ENCODE measurements around the gene CCDC141.

Gene CCDC141

DNA sequence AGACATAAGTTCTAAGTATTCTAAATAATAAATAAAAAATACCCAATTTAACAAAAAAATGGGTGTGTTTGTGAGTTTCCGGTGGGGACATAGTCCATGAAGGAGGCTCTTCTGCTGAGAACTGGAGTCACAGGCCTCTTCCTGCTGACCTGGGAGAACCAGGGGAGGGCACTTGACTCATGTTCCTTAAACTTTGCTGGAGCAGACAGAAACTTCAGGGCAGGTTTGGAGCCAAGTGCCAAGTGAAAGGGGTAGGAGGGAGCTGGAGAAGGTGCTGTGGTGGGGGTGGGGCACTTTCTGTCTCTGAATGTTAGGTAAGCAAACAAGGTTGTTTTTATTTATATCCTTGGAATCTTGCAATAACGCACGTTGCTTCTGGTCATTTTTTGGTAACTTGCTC, 163.9 kb downstream of the CCDC141 start:
- H3K27me3 ChIP-seq (replicated peaks; ENCODE audit: insufficient read depth, low read length), result no peaks in the 10 kb centered on the region
- no peak overlapping the region for H3K4me3 ChIP-seq (ENCODE audit: low read length)
- no peaks in the 10 kb centered on the region for H3K9me3 ChIP-seq (replicated peaks; ENCODE audit: insufficient read depth, low read length)
- H3K4me2 ChIP-seq (ENCODE audit: low read depth, low read length), result no peak overlapping the region
- no peak overlapping the region for H2AFZ ChIP-seq (ENCODE audit: low read length)
- no peak for TF ChIP-seq EZH2phosphoT487 (IDR thresholded peaks at IDR 0.05; ENCODE audit: low read length)
- TF ChIP-seq CTCF (IDR thresholded peaks at IDR 0.05; ENCODE audit: low read length), result no peak
- no peak for TF ChIP-seq EZH2 (optimal IDR thresholded peaks at IDR 0.05; ENCODE audit: low read depth, low read length)
- no peak overlapping the region for H3K27ac ChIP-seq (ENCODE audit: low read length)
- no peaks in the 10 kb centered on the region for H3F3A ChIP-seq (ENCODE audit: insufficient read depth, low read length)
- no peaks in the 10 kb centered on the region for H4K20me1 ChIP-seq (ENCODE audit: insufficient read depth, low read length)
- DNase-seq, result no peak
- no peaks in the 10 kb centered on the region for H3K36me3 ChIP-seq (replicated peaks; ENCODE audit: insufficient read depth, low read length)
- no peaks in the 10 kb centered on the region for H3K79me2 ChIP-seq (ENCODE audit: low read length)
- H3K4me1 ChIP-seq (ENCODE audit: low read length), result no peaks in the 10 kb centered on the region
- H3K9ac ChIP-seq (ENCODE audit: low read length), result no peak overlapping the region
- H3K9me2 ChIP-seq (replicated peaks; ENCODE audit: insufficient read depth, low read length), result no peaks in the 10 kb centered on the region

DNA sequence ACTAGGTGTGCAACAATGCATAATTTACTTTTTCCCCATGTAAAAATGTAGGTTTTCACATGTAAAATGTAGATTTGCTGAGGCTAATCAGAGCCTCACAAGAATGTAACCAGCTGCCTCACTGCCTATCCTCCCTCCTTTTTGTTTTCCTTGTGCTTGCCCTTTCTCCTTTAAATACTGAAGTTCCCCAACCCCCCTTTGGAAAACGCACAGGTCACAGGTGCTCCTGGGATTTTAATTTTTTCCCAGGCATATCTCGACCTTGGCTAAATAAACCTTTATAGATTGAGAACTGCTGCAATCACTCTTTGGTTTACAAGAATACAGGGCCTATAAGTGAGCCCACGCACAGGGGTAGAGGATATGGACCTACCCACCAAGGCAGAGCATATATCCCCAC, 165.5 kb downstream of the CCDC141 start:
- Histone ChIP-seq H3K36me3 (replicated peaks; ENCODE audit: insufficient read depth, low read length) (no peaks in the 10 kb centered on the region), H4K20me1 (ENCODE audit: insufficient read depth, low read length) (no peaks in the 10 kb centered on the region), H3F3A (ENCODE audit: insufficient read depth, low read length) (no peaks in the 10 kb centered on the region), H3K9ac (ENCODE audit: low read length) (no peak overlapping the region), H3K27me3 (replicated peaks; ENCODE audit: insufficient read depth, low read length) (no peaks in the 10 kb centered on the region), H3K9me3 (replicated peaks; ENCODE audit: insufficient read depth, low read length) (no peaks in the 10 kb centered on the region), H3K27ac (ENCODE audit: low read length) (no peak overlapping the region), H3K4me3 (ENCODE audit: low read length) (no peak overlapping the region), H3K4me1 (ENCODE audit: low read length) (no peaks in the 10 kb centered on the region), H3K4me2 (ENCODE audit: low read depth, low read length) (no peak overlapping the region), H3K79me2 (ENCODE audit: low read length) (no peaks in the 10 kb centered on the region), H3K9me2 (replicated peaks; ENCODE audit: insufficient read depth, low read length) (no peaks in the 10 kb centered on the region), H2AFZ (ENCODE audit: low read length) (no peak overlapping the region)
- DNase-seq, result no peak
- TF ChIP-seq EZH2 (optimal IDR thresholded peaks at IDR 0.05; ENCODE audit: low read depth, low read length), result no peak

GRCh38 chr2:178882666-178883440, 167.1 kb downstream of the CCDC141 start:
- Histone ChIP-seq H3K27me3 (replicated peaks; ENCODE audit: insufficient read depth, low read length) (no peaks in the 10 kb centered on the region), H3F3A (ENCODE audit: insufficient read depth, low read length) (peaks cover 1% of the 10 kb centered on the region), H3K36me3 (replicated peaks; ENCODE audit: insufficient read depth, low read length) (no peaks in the 10 kb centered on the region), H3K79me2 (ENCODE audit: low read length) (no peaks in the 10 kb centered on the region), H3K9me3 (replicated peaks; ENCODE audit: insufficient read depth, low read length) (no peaks in the 10 kb centered on the region), H2AFZ (ENCODE audit: low read length) (no peak overlapping the region), H3K4me3 (ENCODE audit: low read length) (no peak overlapping the region), H3K4me1 (ENCODE audit: low read length) (peaks cover 5% of the 10 kb centered on the region; the same call in 1 of the 2 replicates), H3K27ac (ENCODE audit: low read length) (no peak overlapping the region), H3K9ac (ENCODE audit: low read length) (no peak overlapping the region), H3K9me2 (replicated peaks; ENCODE audit: insufficient read depth, low read length) (no peaks in the 10 kb centered on the region), H4K20me1 (ENCODE audit: insufficient read depth, low read length) (no peaks in the 10 kb centered on the region), H3K4me2 (ENCODE audit: low read depth, low read length) (no peak overlapping the region)
- no peak for DNase-seq
- no peak for TF ChIP-seq CTCF (IDR thresholded peaks at IDR 0.05; ENCODE audit: low read length)
- no peak for TF ChIP-seq EZH2phosphoT487 (IDR thresholded peaks at IDR 0.05; ENCODE audit: low read length)
- TF ChIP-seq EZH2 (optimal IDR thresholded peaks at IDR 0.05; ENCODE audit: low read depth, low read length), result no peak

DNA sequence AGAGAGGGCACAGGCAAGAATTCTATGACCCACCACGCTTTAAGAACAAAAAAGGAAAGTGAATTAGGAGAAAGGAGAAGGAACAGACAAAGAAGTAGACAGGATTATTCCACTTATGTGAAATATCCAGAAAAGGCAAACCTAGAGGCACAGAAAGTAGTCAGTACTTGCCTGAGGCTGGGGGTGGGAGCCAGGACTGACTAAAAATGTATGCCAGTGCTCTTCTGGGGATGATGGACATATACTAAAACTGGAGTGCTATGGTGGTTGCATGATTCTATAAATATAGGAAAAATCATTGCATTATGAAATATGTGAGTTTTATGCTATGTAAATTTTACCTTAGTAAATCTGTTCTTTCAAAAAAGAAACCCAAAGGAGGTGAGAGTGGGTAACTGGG, 168.9 kb downstream of the CCDC141 start:
- Histone ChIP-seq H3K9me3 (replicated peaks; ENCODE audit: insufficient read depth, low read length) (no peaks in the 10 kb centered on the region), H3K9me2 (replicated peaks; ENCODE audit: insufficient read depth, low read length) (no peaks in the 10 kb centered on the region), H3F3A (ENCODE audit: insufficient read depth, low read length) (peaks cover 15% of the 10 kb centered on the region), H3K36me3 (replicated peaks; ENCODE audit: insufficient read depth, low read length) (no peaks in the 10 kb centered on the region), H4K20me1 (ENCODE audit: insufficient read depth, low read length) (no peaks in the 10 kb centered on the region), H3K4me1 (ENCODE audit: low read length) (peaks cover 23% of the 10 kb centered on the region), H3K4me2 (ENCODE audit: low read depth, low read length) (no peak overlapping the region), H3K9ac (ENCODE audit: low read length) (no peak overlapping the region), H3K4me3 (ENCODE audit: low read length) (no peak overlapping the region), H2AFZ (ENCODE audit: low read length) (no peak overlapping the region), H3K27me3 (replicated peaks; ENCODE audit: insufficient read depth, low read length) (no peaks in the 10 kb centered on the region), H3K27ac (ENCODE audit: low read length) (no peak overlapping the region), H3K79me2 (ENCODE audit: low read length) (no peaks in the 10 kb centered on the region)
- TF ChIP-seq EZH2phosphoT487 (IDR thresholded peaks at IDR 0.05; ENCODE audit: low read length), result no peak
- no peak for TF ChIP-seq CTCF (IDR thresholded peaks at IDR 0.05; ENCODE audit: low read length)
- DNase-seq, result no peak

Measured in MM.1S (cell line).